HepG2 (cell line): ENCODE data around the gene SLBP. TPM values are rescaled to one million over a fixed set of nuclear protein-coding genes. Genes with fewer than 3 reads are reported as not detected.

ENCODE experiments used
- AKNA ChIP-seq: sonication (generic); formaldehyde crosslinking; IDR thresholded peaks from 2 replicates; pipeline ENCODE4 v1.4.0; 2020; ENCODE audit warnings: missing genetic modification reagents, borderline replicate concordance
- KDM2A ChIP-seq: sonication (generic); formaldehyde crosslinking; IDR thresholded peaks from 2 replicates; pipeline ENCODE4 v1.4.0; 2020; ENCODE audit warnings: low read depth, missing genetic modification reagents, borderline replicate concordance
- MBD4 ChIP-seq: IDR thresholded peaks from 2 replicates; pipeline ENCODE4 v1.6.1; 2012; ENCODE audit warnings: low read length, inconsistent platforms, borderline replicate concordance
- MBNL3 ChIP-seq: fragments of 250-450 bp; sonication (Bioruptor Pico); conservative IDR thresholded peaks from 2 replicates; pipeline ENCODE4 v1.8.0; 2022; ENCODE audit warnings: mild to moderate bottlenecking, inconsistent platforms
- THAP11 ChIP-seq: IDR thresholded peaks from 2 replicates; pipeline ENCODE4 v1.6.1; 2016; ENCODE audit warnings: missing biosample characterization, missing genetic modification reagents
- THYN1 ChIP-seq: sonication (generic); formaldehyde crosslinking; IDR thresholded peaks from 2 replicates; pipeline ENCODE4 v1.8.1; 2023; ENCODE audit warnings: low read depth, mild to moderate bottlenecking, moderate library complexity, missing genetic modification reagents, borderline replicate concordance
- ZNF337 ChIP-seq: sonication (generic); formaldehyde crosslinking; IDR thresholded peaks from 2 replicates; pipeline ENCODE4 v1.5.1; 2020; ENCODE audit warnings: missing genetic modification reagents, low read depth, mild to moderate bottlenecking, borderline replicate concordance
- polyA plus RNA-seq, 8 experiments: library from polyadenylated mRNA; depleted of rRNA in 3 of 8; stranded (reverse) in 7 of 8; unstranded in 1 of 8; fragments of >200 nt; fragmentation: Illumina TruSeq in 4 of 8; extraction: Trizol in 4 of 8; gene quantifications; 2 replicates each; pipeline versions ENCODE4 v1.2.1 to v1.2.3, GENCODE V29; 2011 to 2016; ENCODE audit warnings: low read depth in 4 of 8, missing spikeins in 1 of 8, mixed read lengths in 1 of 8; ENCODE audit not compliant: insufficient read depth in 1 of 8
- total RNA-seq, 5 experiments: library from RNA; depleted of rRNA; stranded (reverse); fragments of >200 nt; fragmentation: Illumina TruSeq; extraction: Trizol; gene quantifications; 2 replicates each; pipeline ENCODE4 v1.2.3, GENCODE V29; 2016; ENCODE audit warnings: low read depth in 1 of 5
- TF ChIP-seq, protein P1 (sequence below), 2 experiments: sonication (generic) in 1 of 2; formaldehyde crosslinking in 1 of 2; IDR thresholded peaks; 2 replicates each; pipeline versions ENCODE4 v1.5.1 to v1.6.1; 2011 to 2020; ENCODE audit warnings: borderline replicate concordance in 1 of 2, low read depth in 1 of 2, low read length in 1 of 2, mild to moderate bottlenecking in 1 of 2, missing genetic modification reagents in 1 of 2, moderate library complexity in 1 of 2
- TF ChIP-seq, protein P2 (sequence below): sonication (generic); formaldehyde crosslinking; IDR thresholded peaks from 2 replicates; pipeline ENCODE4 v1.9.0; 2021; ENCODE audit warnings: mild to moderate bottlenecking, missing genetic modification reagents
- TF ChIP-seq, protein P3 (sequence below): sonication (generic); formaldehyde crosslinking; IDR thresholded peaks from 2 replicates; pipeline ENCODE4 v1.4.0; 2020; ENCODE audit warnings: missing genetic modification reagents, borderline replicate concordance

SLBP gene
- total and polyA plus RNA-seq, 2 of the 13 experiments (the other 11 are each of a cell fraction or from before 2014, with no cell fraction given) = 43.9 to 104 TPM

DNA sequence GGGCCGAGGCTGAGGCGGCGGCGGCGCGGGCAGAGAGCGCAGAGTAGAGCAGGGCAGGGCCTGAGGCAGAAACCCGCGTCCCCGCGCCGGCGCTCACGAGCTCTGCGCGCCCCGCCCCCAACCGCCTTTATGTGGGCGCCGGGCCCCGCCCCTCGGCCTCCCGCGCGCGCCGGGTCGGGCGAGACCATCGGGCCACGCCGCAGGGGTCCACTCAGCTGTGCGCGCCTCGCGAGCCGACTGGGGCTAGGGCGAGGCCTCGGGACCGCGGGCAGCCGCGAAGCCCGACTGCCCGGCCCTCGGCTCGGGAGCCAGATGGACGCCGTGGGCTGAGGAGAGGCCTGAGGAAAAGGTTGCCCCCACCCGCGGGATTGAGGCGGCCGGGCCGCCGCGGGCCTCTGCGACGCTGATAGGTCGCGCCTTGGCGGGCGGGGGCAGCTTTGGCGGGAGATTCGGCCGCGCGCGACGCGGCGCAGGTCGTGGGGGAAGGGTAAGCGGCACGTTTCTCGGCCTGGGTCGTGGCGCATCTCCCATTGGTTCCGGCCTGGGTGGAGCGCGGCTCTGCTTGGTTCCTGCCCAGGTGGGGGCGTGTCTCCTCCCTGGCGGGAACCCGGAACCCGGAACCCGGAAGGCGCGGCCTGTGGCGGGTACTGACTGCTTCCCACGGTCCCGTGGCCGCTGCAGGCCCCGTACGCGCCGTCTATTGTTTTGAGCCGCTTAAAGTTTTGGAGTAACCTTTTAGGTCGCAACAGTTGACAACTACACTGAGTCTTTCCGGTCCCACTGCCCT is at the start of gene SLBP (continued):
- peak; percentile 98 for TF ChIP-seq AKNA
- TF ChIP-seq, protein P1, sequence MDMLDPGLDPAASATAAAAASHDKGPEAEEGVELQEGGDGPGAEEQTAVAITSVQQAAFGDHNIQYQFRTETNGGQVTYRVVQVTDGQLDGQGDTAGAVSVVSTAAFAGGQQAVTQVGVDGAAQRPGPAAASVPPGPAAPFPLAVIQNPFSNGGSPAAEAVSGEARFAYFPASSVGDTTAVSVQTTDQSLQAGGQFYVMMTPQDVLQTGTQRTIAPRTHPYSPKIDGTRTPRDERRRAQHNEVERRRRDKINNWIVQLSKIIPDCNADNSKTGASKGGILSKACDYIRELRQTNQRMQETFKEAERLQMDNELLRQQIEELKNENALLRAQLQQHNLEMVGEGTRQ (IDR thresholded peaks at IDR 0.05; ENCODE audit: low read depth, low read length) = no peak
- TF ChIP-seq, protein P1 (CRISPR knock-in tag; IDR thresholded peaks at IDR 0.05; ENCODE audit: borderline replicate concordance) = peak; percentile 39; the same call in 1 of the 2 replicates
- TF ChIP-seq, protein P2, sequence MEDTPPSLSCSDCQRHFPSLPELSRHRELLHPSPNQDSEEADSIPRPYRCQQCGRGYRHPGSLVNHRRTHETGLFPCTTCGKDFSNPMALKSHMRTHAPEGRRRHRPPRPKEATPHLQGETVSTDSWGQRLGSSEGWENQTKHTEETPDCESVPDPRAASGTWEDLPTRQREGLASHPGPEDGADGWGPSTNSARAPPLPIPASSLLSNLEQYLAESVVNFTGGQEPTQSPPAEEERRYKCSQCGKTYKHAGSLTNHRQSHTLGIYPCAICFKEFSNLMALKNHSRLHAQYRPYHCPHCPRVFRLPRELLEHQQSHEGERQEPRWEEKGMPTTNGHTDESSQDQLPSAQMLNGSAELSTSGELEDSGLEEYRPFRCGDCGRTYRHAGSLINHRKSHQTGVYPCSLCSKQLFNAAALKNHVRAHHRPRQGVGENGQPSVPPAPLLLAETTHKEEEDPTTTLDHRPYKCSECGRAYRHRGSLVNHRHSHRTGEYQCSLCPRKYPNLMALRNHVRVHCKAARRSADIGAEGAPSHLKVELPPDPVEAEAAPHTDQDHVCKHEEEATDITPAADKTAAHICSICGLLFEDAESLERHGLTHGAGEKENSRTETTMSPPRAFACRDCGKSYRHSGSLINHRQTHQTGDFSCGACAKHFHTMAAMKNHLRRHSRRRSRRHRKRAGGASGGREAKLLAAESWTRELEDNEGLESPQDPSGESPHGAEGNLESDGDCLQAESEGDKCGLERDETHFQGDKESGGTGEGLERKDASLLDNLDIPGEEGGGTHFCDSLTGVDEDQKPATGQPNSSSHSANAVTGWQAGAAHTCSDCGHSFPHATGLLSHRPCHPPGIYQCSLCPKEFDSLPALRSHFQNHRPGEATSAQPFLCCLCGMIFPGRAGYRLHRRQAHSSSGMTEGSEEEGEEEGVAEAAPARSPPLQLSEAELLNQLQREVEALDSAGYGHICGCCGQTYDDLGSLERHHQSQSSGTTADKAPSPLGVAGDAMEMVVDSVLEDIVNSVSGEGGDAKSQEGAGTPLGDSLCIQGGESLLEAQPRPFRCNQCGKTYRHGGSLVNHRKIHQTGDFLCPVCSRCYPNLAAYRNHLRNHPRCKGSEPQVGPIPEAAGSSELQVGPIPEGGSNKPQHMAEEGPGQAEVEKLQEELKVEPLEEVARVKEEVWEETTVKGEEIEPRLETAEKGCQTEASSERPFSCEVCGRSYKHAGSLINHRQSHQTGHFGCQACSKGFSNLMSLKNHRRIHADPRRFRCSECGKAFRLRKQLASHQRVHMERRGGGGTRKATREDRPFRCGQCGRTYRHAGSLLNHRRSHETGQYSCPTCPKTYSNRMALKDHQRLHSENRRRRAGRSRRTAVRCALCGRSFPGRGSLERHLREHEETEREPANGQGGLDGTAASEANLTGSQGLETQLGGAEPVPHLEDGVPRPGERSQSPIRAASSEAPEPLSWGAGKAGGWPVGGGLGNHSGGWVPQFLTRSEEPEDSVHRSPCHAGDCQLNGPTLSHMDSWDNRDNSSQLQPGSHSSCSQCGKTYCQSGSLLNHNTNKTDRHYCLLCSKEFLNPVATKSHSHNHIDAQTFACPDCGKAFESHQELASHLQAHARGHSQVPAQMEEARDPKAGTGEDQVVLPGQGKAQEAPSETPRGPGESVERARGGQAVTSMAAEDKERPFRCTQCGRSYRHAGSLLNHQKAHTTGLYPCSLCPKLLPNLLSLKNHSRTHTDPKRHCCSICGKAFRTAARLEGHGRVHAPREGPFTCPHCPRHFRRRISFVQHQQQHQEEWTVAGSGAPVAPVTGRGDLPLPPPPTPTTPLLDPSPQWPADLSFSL = no peak
- no peak for TF ChIP-seq MBD4
- TF ChIP-seq ZNF337 (CRISPR knock-in tag) = peak; percentile 80; the same call in 1 of the 2 replicates
- no peak for TF ChIP-seq THYN1
- TF ChIP-seq MBNL3 (CRISPR knock-in tag) = no peak
- TF ChIP-seq THAP11 = peak; percentile 82
- TF ChIP-seq, protein P3, sequence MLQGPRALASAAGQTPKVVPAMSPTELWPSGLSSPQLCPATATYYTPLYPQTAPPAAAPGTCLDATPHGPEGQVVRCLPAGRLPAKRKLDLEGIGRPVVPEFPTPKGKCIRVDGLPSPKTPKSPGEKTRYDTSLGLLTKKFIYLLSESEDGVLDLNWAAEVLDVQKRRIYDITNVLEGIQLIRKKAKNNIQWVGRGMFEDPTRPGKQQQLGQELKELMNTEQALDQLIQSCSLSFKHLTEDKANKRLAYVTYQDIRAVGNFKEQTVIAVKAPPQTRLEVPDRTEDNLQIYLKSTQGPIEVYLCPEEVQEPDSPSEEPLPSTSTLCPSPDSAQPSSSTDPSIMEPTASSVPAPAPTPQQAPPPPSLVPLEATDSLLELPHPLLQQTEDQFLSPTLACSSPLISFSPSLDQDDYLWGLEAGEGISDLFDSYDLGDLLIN = peak; percentile 100
- TF ChIP-seq KDM2A = peak; percentile 86; the same call in 1 of the 2 replicates
